K562 (cell line): ENCODE results near the gene SMOC2. TPM values are rescaled to one million over a fixed set of nuclear protein-coding genes. Genes with fewer than 3 reads are reported as not detected.

Experiments used
- CHD1 ChIP-seq: fragments of 200-600 bp; sonication (generic); IDR thresholded peaks from one replicate; pipeline ENCODE4 v1.6.1; 2012; ENCODE audit warnings: mild to moderate bottlenecking, moderate library complexity, low read length, inconsistent platforms
- GABPA ChIP-seq: fragments of 200-800 bp; sonication (Bioruptor generic); conservative IDR thresholded peaks from 2 replicates; pipeline ENCODE4 v1.6.1; 2016; ENCODE audit warnings: low read depth, missing genetic modification characterization, missing compliant biosample characterization
- MCM2 ChIP-seq: fragments of 450-650 bp; IDR thresholded peaks from 2 replicates; pipeline ENCODE4 v1.6.1; 2017; ENCODE audit warnings: low read depth, mild to moderate bottlenecking
- MGA ChIP-seq: fragments of 450-650 bp; IDR thresholded peaks from 2 replicates; pipeline ENCODE4 v1.6.1; 2016; ENCODE audit warnings: mild to moderate bottlenecking, moderate library complexity
- polyA plus RNA-seq, 8 experiments: library from polyadenylated mRNA; depleted of rRNA in 4 of 8; stranded (reverse) in 5 of 8; unstranded in 3 of 8; fragments of >200 nt; fragmentation: Nextera tagmentation in 2 of 8; fragmentation: Illumina TruSeq in 1 of 8; extraction: Ambion mirVana in 2 of 8; extraction: Trizol in 1 of 8; gene quantifications; 2 replicates each; pipeline versions ENCODE4 v1.2.1 to v1.2.3, GENCODE V29; 2011 to 2014; ENCODE audit warnings: inconsistent platforms in 1 of 8, missing spikeins in 1 of 8
- total RNA-seq, 7 experiments: library from RNA; depleted of rRNA in 6 of 7; stranded (reverse); fragments of >200 nt in 6 of 7; fragmentation: Illumina TruSeq in 2 of 7; extraction: Trizol in 2 of 7; gene quantifications; 2 replicates each; pipeline versions ENCODE4 v1.2.1 to v1.2.3, GENCODE V29; 2011 to 2021; ENCODE audit warnings: low replicate concordance in 1 of 7

Gene SMOC2
- total and polyA plus RNA-seq, 9 of the 15 experiments (the other 6 are each of a cell fraction or from before 2014, with no cell fraction given), result 0.45 to 2.3 (median 1.1) TPM

DNA sequence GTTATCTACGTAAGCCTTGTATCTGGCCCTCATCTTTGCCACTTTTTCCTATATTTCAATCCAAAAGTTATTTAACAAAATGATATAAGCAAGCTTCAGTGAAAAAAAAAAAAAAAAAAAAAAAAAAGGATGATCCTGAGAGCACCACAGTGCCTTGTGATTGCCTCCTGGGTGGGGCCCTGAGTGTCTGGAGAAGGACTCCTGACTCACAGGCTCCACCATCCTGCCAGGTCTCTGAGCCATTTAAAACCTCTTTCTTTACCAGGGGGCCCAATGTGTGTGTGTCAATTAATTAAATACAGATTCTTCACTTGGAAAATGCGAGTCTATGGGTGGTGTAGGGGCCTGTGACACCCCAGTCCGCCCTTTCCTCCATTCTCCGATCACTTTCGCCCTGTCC, 105.2 kb downstream of the SMOC2 start (continued):
- TF ChIP-seq MGA (no peak), CHD1 (no peak), GABPA (tag) (no peak), MCM2 (no peak)
